H7 (cell line): Measurements from ENCODE around the gene MRPL24. TPM values are rescaled to one million over a fixed set of nuclear protein-coding genes. Genes with fewer than 3 reads are reported as not detected.

Experiments used
- DNase-seq: peaks from one replicate; pipeline ENCODE4 v3.0.0; 2012
- H3K27me3 ChIP-seq: 2 replicates; pipeline ENCODE4 v1.6.0; 2011; ENCODE audit warnings: mild to moderate bottlenecking, low read length; ENCODE audit not compliant: control insufficient read depth, insufficient read depth
- H3K36me3 ChIP-seq: replicated peaks from 2 replicates; pipeline ENCODE4 v1.5.1; 2011; ENCODE audit warnings: low read length; ENCODE audit not compliant: control insufficient read depth, insufficient read depth
- H3K4me3 ChIP-seq: 2 replicates; pipeline ENCODE4 v1.5.1; 2011; ENCODE audit warnings: low read depth, mild to moderate bottlenecking, control low read depth, low read length, moderate library complexity; ENCODE audit not compliant: insufficient read depth
- total RNA-seq: library from RNA; depleted of rRNA; stranded (reverse); fragments of >200 nt; shearing (Covaris generic); gene quantifications from 2 replicates; pipeline ENCODE4 v1.2.3, GENCODE V29; 2014; rRNA removed

Gene MRPL24
- total RNA-seq, 1 experiment from 2014 or later = 105 TPM

DNA sequence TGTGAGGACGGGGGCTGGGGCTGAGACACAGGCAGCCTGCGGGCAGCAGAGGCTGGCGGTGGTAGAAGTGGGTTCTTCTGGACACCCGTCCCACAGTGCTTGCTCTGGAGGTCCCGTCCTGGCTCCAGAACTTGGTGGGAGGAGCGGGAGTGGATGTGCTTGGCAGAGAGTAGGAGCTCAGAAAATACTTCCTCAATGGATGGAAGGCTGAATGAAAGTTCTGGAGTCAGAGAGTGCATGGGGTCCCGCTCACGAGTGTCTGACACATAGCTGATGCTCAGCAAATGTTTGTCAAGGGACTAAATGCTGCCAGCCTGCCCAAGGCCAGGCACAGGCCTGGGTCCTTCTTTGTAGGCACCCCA, 50.2 kb downstream of the MRPL24 start:
- no peak for DNase-seq
- H3K4me3 ChIP-seq = no peak overlapping the region
- H3K27me3 ChIP-seq = peaks cover 10% of the 10 kb centered on the region
- H3K36me3 ChIP-seq = no peaks in the 10 kb centered on the region

DNA sequence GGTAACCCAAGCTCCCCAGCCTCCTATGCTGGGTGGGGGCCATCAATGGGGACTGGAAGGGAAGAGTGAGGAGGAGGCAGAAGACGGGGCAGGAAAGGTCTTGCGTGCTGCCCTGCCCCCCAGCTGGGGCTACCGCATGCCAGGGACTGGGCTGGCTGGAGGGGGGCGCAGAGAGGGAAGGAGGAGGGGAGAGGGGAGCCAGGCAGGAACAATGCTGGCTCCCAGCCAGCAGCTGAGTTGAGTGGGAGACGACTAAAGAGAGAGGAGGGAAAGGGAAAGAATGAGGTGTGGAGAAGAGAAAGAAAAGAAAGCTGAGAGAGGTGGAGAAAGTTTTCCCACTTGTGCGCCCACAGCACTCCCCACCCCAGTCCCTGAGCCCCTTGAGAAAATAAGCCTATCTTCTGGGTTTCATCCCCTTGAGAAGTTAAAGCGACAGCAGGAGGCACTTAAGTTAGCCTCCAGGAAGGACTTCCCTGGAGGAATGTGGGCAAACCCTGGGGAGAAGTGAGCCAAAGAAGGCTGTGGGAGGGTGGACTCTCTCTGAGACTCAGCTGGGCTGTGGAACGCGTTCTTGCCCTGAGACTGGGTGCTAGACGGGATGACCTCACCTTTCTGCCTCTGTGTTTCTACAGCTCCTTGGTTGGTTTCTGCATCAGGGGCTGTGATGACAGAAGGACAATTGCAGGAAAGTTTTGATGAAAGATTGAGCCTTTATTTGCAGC, 50.8 kb downstream of the MRPL24 start:
- DNase-seq = peak; percentile 64
- H3K27me3 ChIP-seq = peaks cover 10% of the 10 kb centered on the region
- no peaks in the 10 kb centered on the region for H3K36me3 ChIP-seq
- H3K4me3 ChIP-seq = peak overlapping the region; percentile 19

- Histone ChIP-seq H3K4me3 (peak overlapping the region; percentile 19), H3K36me3 (no peaks in the 10 kb centered on the region), H3K27me3 (peaks cover 10% of the 10 kb centered on the region)
- DNase-seq = peak; percentile 94
These were observed 51.6 kb downstream of the MRPL24 start for GRCh38 chr1:156689035-156689952.

Other genes with a start within 250 kb of the MRPL24 start
- 14.2 TPM in 2 replicates for gene MEF2D, start 240.3 kb downstream of the MRPL24 start, total RNA-seq
- gene IQGAP3, start 168.5 kb downstream of the MRPL24 start, total RNA-seq = 35.6 and 36.8 TPM in 2 replicates
- gene TTC24, start 161.4 kb downstream of the MRPL24 start, total RNA-seq = 0.52 TPM in 1 of 2 replicates, not detected in the other
- 133 and 151 TPM in 2 replicates for gene NAXE, start 149.3 kb downstream of the MRPL24 start, total RNA-seq
- gene GPATCH4, start 139.6 kb downstream of the MRPL24 start, total RNA-seq = 40.6 and 45.0 TPM in 2 replicates
- gene HAPLN2, start 121.7 kb downstream of the MRPL24 start, total RNA-seq = 0.73 and 1.3 TPM in 2 replicates
- gene BCAN, start 99.0 kb downstream of the MRPL24 start, total RNA-seq = 1.7 and 4.1 TPM in 2 replicates
- gene NES, start 63.7 kb downstream of the MRPL24 start, total RNA-seq = 220 and 231 TPM in 2 replicates
- 137 and 190 TPM in 2 replicates for gene CRABP2, start 35.5 kb downstream of the MRPL24 start, total RNA-seq
- gene METTL25B, start 12.6 kb downstream of the MRPL24 start, total RNA-seq = 25.7 and 33.1 TPM in 2 replicates
- gene ISG20L2, start 12.3 kb downstream of the MRPL24 start, total RNA-seq = 55.2 and 56.4 TPM in 2 replicates
- 408 and 515 TPM in 2 replicates for gene HDGF, start 10.6 kb upstream of the MRPL24 start, total RNA-seq
- gene PRCC, start 26.4 kb upstream of the MRPL24 start, total RNA-seq = 90.6 and 107 TPM in 2 replicates
- 4.3 and 8.4 TPM in 2 replicates for gene SH2D2A, start 75.8 kb upstream of the MRPL24 start, total RNA-seq
- not detected in 2 replicates for gene INSRR, start 118.0 kb upstream of the MRPL24 start, total RNA-seq
- gene NTRK1, start 119.8 kb upstream of the MRPL24 start, total RNA-seq = 0.07 and 0.22 TPM in 2 replicates
- 1.2 and 1.8 TPM in 2 replicates for gene PEAR1, start 152.6 kb upstream of the MRPL24 start, total RNA-seq
- gene LRRC71, start 179.5 kb upstream of the MRPL24 start, total RNA-seq = not detected in 2 replicates